WTC11 (cell line): ENCODE data around the gene RASGRP3. TPM values are rescaled to one million over a fixed set of nuclear protein-coding genes. Genes with fewer than 3 reads are reported as not detected.

Experiments used
- ATAC-seq: fragments of 200-7000 bp; cut with Tn5 transposase; 2 replicates; pipeline ENCODE4 v1.10.0; 2021; ENCODE audit warnings: mild to moderate bottlenecking, moderate library complexity
- CTCF ChIA-PET: fragments of 300-600 bp; sonication (Branson Sonifier 250); formaldehyde crosslinking; loops from one replicate; lab custom pipeline; 2021; ENCODE audit warnings: antibody characterized with exemption; lab: Charles Lee
- POLR2A ChIA-PET: fragments of 350-600 bp; sonication (Branson Sonifier 250); formaldehyde crosslinking; loops from one replicate; lab custom pipeline; 2021; ENCODE audit warnings: antibody characterized with exemption; lab: Charles Lee
- DNase-seq: peaks from one replicate; pipeline ENCODE4 v3.0.0; 2021; ENCODE audit warnings: low spot score
- H3K27ac Mint-ChIP-seq: 2 replicates; pipeline ENCODE4 v1.8.0; 2021; ENCODE audit warnings: mixed read lengths
- H3K27me3 Mint-ChIP-seq: 2 replicates; pipeline ENCODE4 v1.8.0; 2021; ENCODE audit warnings: low read depth, mild to moderate bottlenecking, moderate library complexity, mixed read lengths
- H3K36me3 Mint-ChIP-seq: 2 replicates; pipeline ENCODE4 v1.8.0; 2021; ENCODE audit warnings: mixed read lengths
- H3K4me1 Mint-ChIP-seq: 2 replicates; pipeline ENCODE4 v1.8.0; 2022; ENCODE audit warnings: mixed read lengths
- H3K4me3 Mint-ChIP-seq: 2 replicates; pipeline ENCODE4 v1.8.0; 2021; ENCODE audit warnings: mild to moderate bottlenecking, moderate library complexity, mixed read lengths
- H3K9me3 Mint-ChIP-seq: 2 replicates; pipeline ENCODE4 v1.8.0; 2021; ENCODE audit warnings: mixed read lengths
- CBFB ChIP-seq: sonication (generic); formaldehyde crosslinking; IDR thresholded peaks from 2 replicates; pipeline ENCODE4 v1.8.1; 2022; ENCODE audit warnings: mild to moderate bottlenecking, low read depth, missing genetic modification reagents
- CDX4 ChIP-seq: fragments of 250-450 bp; sonication (Bioruptor Pico); IDR thresholded peaks from 2 replicates; pipeline ENCODE4 v1.9.0; 2021; ENCODE audit warnings: moderate library complexity, mild to moderate bottlenecking, inconsistent platforms, borderline replicate concordance
- E2F1 ChIP-seq: sonication (generic); formaldehyde crosslinking; IDR thresholded peaks from 2 replicates; pipeline ENCODE4 v1.8.0; 2022; ENCODE audit warnings: mild to moderate bottlenecking, missing genetic modification reagents
- E2F5 ChIP-seq: sonication (generic); formaldehyde crosslinking; IDR thresholded peaks from 2 replicates; pipeline ENCODE4 v1.8.1; 2022; ENCODE audit warnings: mild to moderate bottlenecking, moderate library complexity, missing genetic modification reagents
- ELF4 ChIP-seq: sonication (generic); formaldehyde crosslinking; IDR thresholded peaks from 2 replicates; pipeline ENCODE4 v1.8.1; 2022; ENCODE audit warnings: low read depth, mild to moderate bottlenecking, moderate library complexity, missing genetic modification reagents
- ERG ChIP-seq: fragments of 250-450 bp; sonication (Bioruptor Pico); IDR thresholded peaks from 2 replicates; pipeline ENCODE4 v1.8.0; 2021; ENCODE audit warnings: mild to moderate bottlenecking
- ESRRA ChIP-seq: sonication (generic); formaldehyde crosslinking; IDR thresholded peaks from 2 replicates; pipeline ENCODE4 v1.8.1; 2022; ENCODE audit warnings: mild to moderate bottlenecking, missing genetic modification reagents, borderline replicate concordance
- FOXK1 ChIP-seq: sonication (generic); formaldehyde crosslinking; IDR thresholded peaks from 2 replicates; pipeline ENCODE4 v1.8.0; 2022; ENCODE audit warnings: mild to moderate bottlenecking, moderate library complexity, missing genetic modification reagents
- GABPB1 ChIP-seq: sonication (generic); formaldehyde crosslinking; IDR thresholded peaks from 2 replicates; pipeline ENCODE4 v1.8.1; 2023; ENCODE audit warnings: mild to moderate bottlenecking, missing genetic modification reagents
- GTF2I ChIP-seq: fragments of 250-450 bp; sonication (Bioruptor Pico); conservative IDR thresholded peaks from 2 replicates; pipeline ENCODE4 v1.4.0; 2021; ENCODE audit warnings: mild to moderate bottlenecking
- HMGA2 ChIP-seq: fragments of 250-450 bp; sonication (Bioruptor Pico); IDR thresholded peaks from 2 replicates; pipeline ENCODE4 v1.4.0; 2021; ENCODE audit warnings: mild to moderate bottlenecking, moderate library complexity
- JUN ChIP-seq: sonication (generic); formaldehyde crosslinking; IDR thresholded peaks from 2 replicates; pipeline ENCODE4 v1.8.0; 2023; ENCODE audit warnings: mild to moderate bottlenecking, missing genetic modification reagents
- NFATC4 ChIP-seq: fragments of 250-450 bp; sonication (Bioruptor Pico); IDR thresholded peaks from 2 replicates; pipeline ENCODE4 v1.9.0; 2021; ENCODE audit warnings: mild to moderate bottlenecking
- NR3C1 ChIP-seq: sonication (generic); formaldehyde crosslinking; conservative IDR thresholded peaks from 2 replicates; pipeline ENCODE4 v1.8.1; 2023; ENCODE audit warnings: low read depth, mild to moderate bottlenecking, missing genetic modification reagents
- OVOL2 ChIP-seq: fragments of 250-450 bp; sonication (Bioruptor Pico); IDR thresholded peaks from 2 replicates; pipeline ENCODE4 v1.9.0; 2021; ENCODE audit warnings: mild to moderate bottlenecking, borderline replicate concordance
- STAT6 ChIP-seq: sonication (generic); formaldehyde crosslinking; conservative IDR thresholded peaks from 2 replicates; pipeline ENCODE4 v1.8.1; 2023; ENCODE audit warnings: mild to moderate bottlenecking, low read depth, missing genetic modification reagents, moderate library complexity
- TCF7 ChIP-seq: sonication (generic); formaldehyde crosslinking; IDR thresholded peaks from 2 replicates; pipeline ENCODE4 v1.8.0; 2022; ENCODE audit warnings: mild to moderate bottlenecking, low read depth, missing genetic modification reagents, moderate library complexity
- ZBTB21 ChIP-seq: sonication (generic); formaldehyde crosslinking; IDR thresholded peaks from 2 replicates; pipeline ENCODE4 v1.8.1; 2023; ENCODE audit warnings: mild to moderate bottlenecking, missing genetic modification reagents, borderline replicate concordance
- ZNF219 ChIP-seq: sonication (generic); formaldehyde crosslinking; IDR thresholded peaks from 2 replicates; pipeline ENCODE4 v1.8.0; 2023; ENCODE audit warnings: missing genetic modification reagents, mild to moderate bottlenecking, borderline replicate concordance
- ZNF263 ChIP-seq: sonication (generic); formaldehyde crosslinking; IDR thresholded peaks from 2 replicates; pipeline ENCODE4 v1.8.1; 2022; ENCODE audit warnings: low read depth, mild to moderate bottlenecking, moderate library complexity, missing genetic modification reagents
- ZNF281 ChIP-seq: sonication (generic); formaldehyde crosslinking; IDR thresholded peaks from 2 replicates; pipeline ENCODE4 v1.8.0; 2023; ENCODE audit warnings: mild to moderate bottlenecking, missing genetic modification reagents
- ZNF317 ChIP-seq: sonication (generic); formaldehyde crosslinking; IDR thresholded peaks from 2 replicates; pipeline ENCODE4 v1.8.1; 2023; ENCODE audit warnings: low read depth, mild to moderate bottlenecking, moderate library complexity, missing genetic modification reagents, borderline replicate concordance
- ZNF423 ChIP-seq: fragments of 250-450 bp; sonication (Bioruptor Pico); IDR thresholded peaks from 2 replicates; pipeline ENCODE4 v2.1.2; 2022; ENCODE audit warnings: mild to moderate bottlenecking, moderate library complexity
- ZNF425 ChIP-seq: fragments of 250-450 bp; sonication (Bioruptor Pico); conservative IDR thresholded peaks from 2 replicates; pipeline ENCODE4 v1.9.0; 2021; ENCODE audit warnings: mild to moderate bottlenecking
- total RNA-seq: library from RNA; stranded (reverse); gene quantifications from 3 replicates; pipeline ENCODE4 v1.2.3, GENCODE V29; 2021

The RASGRP3 gene
- total RNA-seq, 1 experiment from 2014 or later, result 0.11 TPM

GRCh38 chr2:33525666-33526065 lies 49.2 kb downstream of the RASGRP3 start (continued):
- TF ChIP-seq ZNF423 (CRISPR knock-in tag) (no peak), TCF7 (no peak), E2F5 (no peak), FOXK1 (CRISPR knock-in tag) (no peak), CDX4 (no peak), OVOL2 (CRISPR knock-in tag) (no peak)

- no peak overlapping the region for H3K4me3 Mint-ChIP-seq
- ATAC-seq (no peak), DNase-seq (no peak)
- H3K27me3 Mint-ChIP-seq, result no peaks in the 10 kb centered on the region
- no peaks in the 10 kb centered on the region; the same call in 1 of the 2 replicates for H3K4me1 Mint-ChIP-seq
- H3K27ac Mint-ChIP-seq, result no peak overlapping the region
- CTCF ChIA-PET, result no interaction called here
- TF ChIP-seq GABPB1 (CRISPR knock-in tag) (no peak), ZBTB21 (CRISPR knock-in tag) (no peak), ZNF425 (CRISPR knock-in tag) (no peak), NR3C1 (CRISPR knock-in tag) (no peak), STAT6 (CRISPR knock-in tag) (no peak), HMGA2 (CRISPR knock-in tag) (no peak), ZNF317 (no peak), ZNF219 (CRISPR knock-in tag) (no peak), ZNF281 (CRISPR knock-in tag) (no peak)
- POLR2A ChIA-PET, result no interaction called here
- no peaks in the 10 kb centered on the region for H3K9me3 Mint-ChIP-seq
- no peaks in the 10 kb centered on the region for H3K36me3 Mint-ChIP-seq
Observed at GRCh38 chr2:33526132-33526531, 49.7 kb downstream of the RASGRP3 start.

GRCh38 chr2:33526921-33527320 lies 50.5 kb downstream of the RASGRP3 start:
- DNase-seq (no peak), ATAC-seq (no peak)
- ChIA-PET POLR2A (no interaction called here), CTCF (no interaction called here)
- H3K27me3 Mint-ChIP-seq, result no peaks in the 10 kb centered on the region
- no peaks in the 10 kb centered on the region for H3K36me3 Mint-ChIP-seq
- H3K4me3 Mint-ChIP-seq, result no peak overlapping the region
- H3K4me1 Mint-ChIP-seq, result no peaks in the 10 kb centered on the region
- no peak overlapping the region for H3K27ac Mint-ChIP-seq
- TF ChIP-seq ZNF263 (CRISPR knock-in tag) (no peak), JUN (no peak), GTF2I (no peak), E2F1 (CRISPR knock-in tag) (no peak), NFATC4 (no peak), CBFB (CRISPR knock-in tag) (no peak), ESRRA (CRISPR knock-in tag) (no peak), ELF4 (CRISPR knock-in tag) (no peak), ERG (CRISPR knock-in tag) (no peak)
- H3K9me3 Mint-ChIP-seq, result no peaks in the 10 kb centered on the region
